K562 (cell line): ENCODE measurements around the gene RBM19. TPM values are rescaled to one million over a fixed set of nuclear protein-coding genes. Genes with fewer than 3 reads are reported as not detected.

Experiments used
- ATAC-seq: fragments of 200-7000 bp; cut with Tn5 transposase; 3 replicates; pipeline ENCODE4 v1.9.1; 2020; ENCODE audit warnings: moderate library complexity
- BruUV-seq: library from RNA; stranded (reverse); fragments of 400-500 nt; replicated peaks from 2 replicates; lab custom pipeline; 2021; lab: Mats Ljungman, UMichigan
- CTCF ChIA-PET: fragments of 300-600 bp; formaldehyde crosslinking; extraction: SDS; loops from one replicate; lab custom pipeline; 2021; ENCODE audit warnings: low intra/inter-chr PET ratio; lab: Yijun Ruan, JAX
- POLR2A ChIA-PET: fragments of 300-600, 350-650 bp; sonication (Branson Sonifier 250); formaldehyde crosslinking; extraction: SDS; loops from one replicate; lab custom pipeline; 2021; ENCODE audit warnings: antibody characterized with exemption, inconsistent platforms; lab: Yijun Ruan, JAX
- DNase-seq, 4 experiments: peaks; one replicate each; pipeline versions ENCODE4 v3.0.0 to v3.0.0-alpha.2; 2011 to 2018; ENCODE audit warnings: low spot score in 3 of 4, mixed read lengths in 3 of 4; ENCODE audit errors: extremely low read depth in 1 of 4
- FAIRE-seq: peaks from 2 replicates; lab custom pipeline; 2011; peaks lifted over from hg19 to GRCh38; lab: Jason Lieb, UNC
- H2AFZ ChIP-seq: 2 replicates; pipeline ENCODE4 v1.6.0; 2011; ENCODE audit warnings: low read depth, low read length, control low read depth, inconsistent platforms
- H3K27ac ChIP-seq: fragments of 200-600 bp; 3 replicates; pipeline ENCODE4 v1.8.0; 2011; ENCODE audit warnings: low read depth, mild to moderate bottlenecking, control low read depth, inconsistent platforms, low read length, moderate library complexity, mixed read lengths; ENCODE audit errors: extremely low read depth
- H3K27me3 ChIP-seq, 2 experiments: fragments of 300-600 bp in 1 of 2; 2 replicates in 1 of 2; 3 replicates in 1 of 2; pipeline versions ENCODE4 v1.6.0 to v1.8.0; 2011; ENCODE audit warnings: inconsistent platforms in 2 of 2, low read length in 2 of 2, mild to moderate bottlenecking in 1 of 2, mixed read lengths in 1 of 2, moderate library complexity in 1 of 2; ENCODE audit not compliant: control insufficient read depth in 2 of 2, insufficient read depth in 2 of 2
- H3K36me3 ChIP-seq: fragments of 300-600 bp; 3 replicates; pipeline ENCODE4 v1.8.0; 2011; ENCODE audit warnings: mild to moderate bottlenecking, low read length, inconsistent platforms; ENCODE audit not compliant: control insufficient read depth, insufficient read depth
- H3K4me1 ChIP-seq, 2 experiments: fragments of 200-600 bp in 1 of 2; replicated peaks in 1 of 2; 2 replicates in 1 of 2; 3 replicates in 1 of 2; pipeline versions ENCODE4 v1.5.1 to v1.8.0; 2011; ENCODE audit warnings: inconsistent platforms in 2 of 2, low read length in 2 of 2, mild to moderate bottlenecking in 1 of 2, mixed read lengths in 1 of 2, moderate library complexity in 1 of 2; ENCODE audit not compliant: control insufficient read depth in 2 of 2, insufficient read depth in 2 of 2
- H3K4me2 ChIP-seq: 2 replicates; pipeline ENCODE4 v1.6.1; 2011; ENCODE audit warnings: low read length, control low read depth, inconsistent platforms, mixed read lengths; ENCODE audit not compliant: insufficient read depth
- H3K4me3 ChIP-seq: fragments of 200-600 bp; sonication (generic), shearing (Covaris generic); 2 replicates; pipeline ENCODE4 v1.5.1; 2016; ENCODE audit warnings: control low read depth, inconsistent platforms
- H3K79me2 ChIP-seq: fragments of 200-600 bp; 3 replicates; pipeline ENCODE4 v1.8.0; 2011; ENCODE audit warnings: low read length, inconsistent platforms; ENCODE audit not compliant: control insufficient read depth, insufficient read depth
- H3K9ac ChIP-seq, 2 experiments: 2 replicates each; pipeline versions ENCODE4 v1.6.0 to v1.6.1; 2011; ENCODE audit warnings: low read depth in 2 of 2, low read length in 2 of 2, control low read depth in 1 of 2, inconsistent platforms in 1 of 2, mild to moderate bottlenecking in 1 of 2, mixed read lengths in 1 of 2; ENCODE audit not compliant: insufficient read depth in 1 of 2
- H3K9me1 ChIP-seq: one replicate; pipeline ENCODE4 v1.6.0; 2011; ENCODE audit warnings: inconsistent platforms, mild to moderate bottlenecking, low read length, moderate library complexity; ENCODE audit not compliant: control insufficient read depth, insufficient read depth
- H3K9me3 ChIP-seq: replicated peaks from 2 replicates; pipeline ENCODE4 v1.5.1; 2011; ENCODE audit warnings: low read depth, low read length, inconsistent platforms; ENCODE audit not compliant: control insufficient read depth, insufficient read depth
- H4K20me1 ChIP-seq: replicated peaks from 2 replicates; pipeline ENCODE4 v1.6.1; 2011; ENCODE audit warnings: low read length, inconsistent platforms, mixed read lengths; ENCODE audit not compliant: control insufficient read depth, insufficient read depth
- CAMTA2 ChIP-seq: fragments of 250-450 bp; sonication (Bioruptor Pico); conservative IDR thresholded peaks from 2 replicates; pipeline ENCODE4 v1.5.1; 2022
- CBFA2T3 ChIP-seq: fragments of 450-650 bp; IDR thresholded peaks from 2 replicates; pipeline ENCODE4 v1.6.1; 2017
- CCAR2 ChIP-seq: fragments of 200-400 bp; formaldehyde crosslinking; IDR thresholded peaks from 2 replicates; pipeline ENCODE4 v1.6.1; 2017; ENCODE audit warnings: mild to moderate bottlenecking, low read depth, low read length
- CTCFL ChIP-seq: IDR thresholded peaks from 2 replicates; pipeline ENCODE4 v1.6.1; 2011; ENCODE audit warnings: borderline replicate concordance, low read depth, mild to moderate bottlenecking, moderate library complexity, low read length; ENCODE audit not compliant: insufficient read depth, poor library complexity, severe bottlenecking
- MCM2 ChIP-seq: fragments of 450-650 bp; IDR thresholded peaks from 2 replicates; pipeline ENCODE4 v1.6.1; 2017; ENCODE audit warnings: low read depth, mild to moderate bottlenecking
- NFYB ChIP-seq: IDR thresholded peaks from 2 replicates; pipeline ENCODE4 v1.6.1; 2011; ENCODE audit warnings: mild to moderate bottlenecking, moderate library complexity; ENCODE audit not compliant: insufficient read length; ENCODE audit errors: extremely low read depth
- POLR2G ChIP-seq: fragments of 200-400 bp; formaldehyde crosslinking; IDR thresholded peaks from 2 replicates; pipeline ENCODE4 v1.6.1; 2017; ENCODE audit warnings: low read depth, mild to moderate bottlenecking, antibody characterized with exemption, low read length, moderate library complexity
- SETDB1 ChIP-seq: IDR thresholded peaks from one replicate; pipeline ENCODE4 v1.6.1; 2012; ENCODE audit warnings: low read length, control low read depth, inconsistent platforms
- STAT5B ChIP-seq: fragments of 250-450 bp; sonication (Bioruptor Pico); IDR thresholded peaks from 2 replicates; pipeline ENCODE4 v1.8.0; 2021; ENCODE audit warnings: mild to moderate bottlenecking, inconsistent platforms
- ZNF165 ChIP-seq: fragments of 250-450 bp; sonication (Bioruptor Pico); IDR thresholded peaks from 2 replicates; pipeline ENCODE4 v1.4.0; 2020; ENCODE audit warnings: borderline replicate concordance
- ZNF274 ChIP-seq: IDR thresholded peaks from 2 replicates; pipeline ENCODE4 v1.6.1; 2011; ENCODE audit warnings: low read depth, mild to moderate bottlenecking, low read length, moderate library complexity, borderline replicate concordance
- WGBS: fragments of 100-300 bp; shearing (Covaris generic); methylation state at CpG from one replicate; pipeline ENCODE4 v1.1.6; 2016; ENCODE audit warnings: low coverage, mixed read lengths; ENCODE audit not compliant: insufficient coverage; ENCODE audit errors: missing lambda C conversion rate; 5-methylcytosine and 5-hydroxymethylcytosine counted together
- in situ Hi-C: fragments of 300-500 bp; cut with MboI; formaldehyde crosslinking; loops from 4 replicates; pipeline ENCODE4 v1.15.0; 2018; ENCODE audit warnings: inconsistent platforms, mixed read lengths
- intact Hi-C: fragments of 100-400 bp; cut with micrococcal nuclease; formaldehyde crosslinking; loops from 2 replicates; pipeline ENCODE4 v1.14.2; 2022
- polyA plus RNA-seq, 8 experiments: library from polyadenylated mRNA; depleted of rRNA in 4 of 8; stranded (reverse) in 5 of 8; unstranded in 3 of 8; fragments of >200 nt; fragmentation: Nextera tagmentation in 2 of 8; fragmentation: Illumina TruSeq in 1 of 8; extraction: Ambion mirVana in 2 of 8; extraction: Trizol in 1 of 8; gene quantifications; 2 replicates each; pipeline versions ENCODE4 v1.2.1 to v1.2.3, GENCODE V29; 2011 to 2014; ENCODE audit warnings: inconsistent platforms in 1 of 8, missing spikeins in 1 of 8
- total RNA-seq, 7 experiments: library from RNA; depleted of rRNA in 6 of 7; stranded (reverse); fragments of >200 nt in 6 of 7; fragmentation: Illumina TruSeq in 2 of 7; extraction: Trizol in 2 of 7; gene quantifications; 2 replicates each; pipeline versions ENCODE4 v1.2.1 to v1.2.3, GENCODE V29; 2011 to 2021; ENCODE audit warnings: low replicate concordance in 1 of 7

Gene RBM19
- total and polyA plus RNA-seq, 9 of the 15 experiments (the other 6 are each of a cell fraction or from before 2014, with no cell fraction given): 16.0 to 58.4 (median 37.9) TPM

GRCh38 chr12:113781415-113782198, 184.5 kb downstream of the RBM19 start (continued):
- TF ChIP-seq NFYB: no peak
- TF ChIP-seq CBFA2T3: no peak
- no peak for TF ChIP-seq CTCFL
- no peak for TF ChIP-seq MCM2
- no peak for TF ChIP-seq STAT5B (CRISPR knock-in tag)

GRCh38 chr12:113779774-113780173, 186.4 kb downstream of the RBM19 start:
- WGBS: 34% methylated on average over 2 of the region's 2 CpGs
- no peaks in the 10 kb centered on the region for H4K20me1 ChIP-seq
- no peaks in the 10 kb centered on the region for H3K27me3 ChIP-seq
- ChIA-PET CTCF (no interaction called here), POLR2A (interaction anchor here (0.6 kb wide), 1 partner anchor 12 kb away, joined by 3 read pairs; no protein-coding TSS in a partner anchor)
- BruUV-seq: no TSS peak
- DNase-seq (no peak), ATAC-seq (no peak), FAIRE-seq (no peak)
- intact Hi-C loops (no loop called here), in situ Hi-C loops (no loop called here)
- no peaks in the 10 kb centered on the region for H3K9me3 ChIP-seq
- H3K4me2 ChIP-seq: no peak overlapping the region
- no peaks in the 10 kb centered on the region for H3K79me2 ChIP-seq
- H3K9me1 ChIP-seq: no peaks in the 10 kb centered on the region
- H2AFZ ChIP-seq: no peak overlapping the region
- H3K4me1 ChIP-seq: peaks cover 4 to 7% of the 10 kb centered on the region in 2 experiments; a peak in 3 of 5 replicates
- no peak overlapping the region for H3K4me3 ChIP-seq
- H3K36me3 ChIP-seq: no peaks in the 10 kb centered on the region
- no peak overlapping the region for H3K9ac ChIP-seq
- H3K27ac ChIP-seq: no peak overlapping the region
- TF ChIP-seq CAMTA2 (no peak), POLR2G (no peak), ZNF274 (no peak), CCAR2 (no peak), SETDB1 (no peak), ZNF165 (CRISPR knock-in tag) (no peak)
- TF ChIP-seq, all 486 proteins: peak for 0
